Activated T-cell treated with anti-CD3 and anti-CD28 coated beads, Interleukin-2, amount 50 U/mL, for 4 hours (primary cell): ENCODE data around the gene H2BK1. TPM values are rescaled to one million over a fixed set of nuclear protein-coding genes. Genes with fewer than 3 reads are reported as not detected.
A peak's percentile ranks its signal among the peaks of the same experiment; 100 is the strongest.

Experiments
- ATAC-seq, 2 donors: fragments of 200-7000 bp; cut with Tn5 transposase; one replicate each; pipeline ENCODE4 v1.10.0; 2021
- DNase-seq: peaks from one replicate; pipeline ENCODE4 v3.0.0-alpha.2; 2020
- H3K27me3 Mint-ChIP-seq: one replicate; pipeline ENCODE4 v1.8.0; 2021; ENCODE audit warnings: low read depth, mixed read lengths
- H3K36me3 Mint-ChIP-seq: one replicate; pipeline ENCODE4 v1.8.0; 2022; ENCODE audit warnings: mixed read lengths; ENCODE audit not compliant: insufficient read depth
- H3K4me1 Mint-ChIP-seq: one replicate; pipeline ENCODE4 v1.8.0; 2021; ENCODE audit warnings: low read depth, mixed read lengths
- H3K4me3 Mint-ChIP-seq: one replicate; pipeline ENCODE4 v1.8.0; 2021; ENCODE audit warnings: mild to moderate bottlenecking, moderate library complexity, mixed read lengths
- H3K9me3 Mint-ChIP-seq: one replicate; pipeline ENCODE4 v1.8.0; 2021; ENCODE audit warnings: mixed read lengths
- total RNA-seq, 3 donors: library from RNA; stranded (reverse); gene quantifications; one replicate each; pipeline ENCODE4 v1.2.1, GENCODE V29; 2021

The H2BK1 gene
- total RNA-seq, 3 donors from 2014 or later, result not detected

GRCh38 chr7:151208253-151208862 is 1.9 kb downstream of the H2BK1 start:
- no peak overlapping the region for H3K4me3 Mint-ChIP-seq

GRCh38 chr7:151207804-151208203 is 2.5 kb downstream of the H2BK1 start:
- Mint-ChIP-seq H3K36me3 (peaks cover 3% of the 10 kb centered on the region), H3K9me3 (no peaks in the 10 kb centered on the region), H3K27me3 (peaks cover 10% of the 10 kb centered on the region), H3K4me1 (peaks cover 30% of the 10 kb centered on the region), H3K4me3 (no peak overlapping the region)
- no peak for DNase-seq
- no peak for ATAC-seq

More at GRCh38 chr7:151208253-151208862, 1.9 kb downstream of the H2BK1 start:
- ATAC-seq (no peak), DNase-seq (no peak)
- Mint-ChIP-seq H3K9me3 (no peaks in the 10 kb centered on the region), H3K36me3 (peaks cover 8% of the 10 kb centered on the region), H3K27me3 (peaks cover 10% of the 10 kb centered on the region), H3K4me1 (peaks cover 30% of the 10 kb centered on the region)

GRCh38 chr7:151207315-151207714 is 3.0 kb downstream of the H2BK1 start:
- Mint-ChIP-seq H3K4me1 (peaks cover 30% of the 10 kb centered on the region), H3K27me3 (peaks cover 10% of the 10 kb centered on the region), H3K36me3 (peaks cover 3% of the 10 kb centered on the region), H3K4me3 (peak overlapping the region; percentile 9), H3K9me3 (no peaks in the 10 kb centered on the region)
- ATAC-seq (peak; percentile 17 to 25), DNase-seq (no peak)

GRCh38 chr7:151206914-151207313 is 3.4 kb downstream of the H2BK1 start:
- Mint-ChIP-seq H3K27me3 (peaks cover 12% of the 10 kb centered on the region), H3K9me3 (no peaks in the 10 kb centered on the region), H3K4me1 (peaks cover 30% of the 10 kb centered on the region), H3K36me3 (peaks cover 1% of the 10 kb centered on the region), H3K4me3 (peak overlapping the region; percentile 9)
- ATAC-seq, result peak; percentile 35 to 47
- DNase-seq, result no peak

GRCh38 chr7:151205730-151206129 is 4.6 kb downstream of the H2BK1 start:
- ATAC-seq, result no peak
- no peak for DNase-seq
- H3K4me3 Mint-ChIP-seq, result no peak overlapping the region
- peaks cover 30% of the 10 kb centered on the region for H3K4me1 Mint-ChIP-seq
- H3K9me3 Mint-ChIP-seq, result no peaks in the 10 kb centered on the region
- no peaks in the 10 kb centered on the region for H3K36me3 Mint-ChIP-seq
- peaks cover 12% of the 10 kb centered on the region for H3K27me3 Mint-ChIP-seq

GRCh38 chr7:151204383-151205032 is 5.8 kb downstream of the H2BK1 start:
- no peak overlapping the region for H3K4me3 Mint-ChIP-seq
- H3K27me3 Mint-ChIP-seq, result peaks cover 12% of the 10 kb centered on the region
- ATAC-seq (no peak), DNase-seq (no peak)
- H3K36me3 Mint-ChIP-seq, result no peaks in the 10 kb centered on the region
- no peaks in the 10 kb centered on the region for H3K9me3 Mint-ChIP-seq
- peaks cover 27% of the 10 kb centered on the region for H3K4me1 Mint-ChIP-seq

GRCh38 chr7:151202836-151203235 is 7.5 kb downstream of the H2BK1 start:
- Mint-ChIP-seq H3K36me3 (no peaks in the 10 kb centered on the region), H3K4me3 (no peak overlapping the region), H3K9me3 (no peaks in the 10 kb centered on the region), H3K4me1 (peaks cover 19% of the 10 kb centered on the region), H3K27me3 (peaks cover 12% of the 10 kb centered on the region)
- DNase-seq (no peak), ATAC-seq (no peak)

- DNase-seq, result no peak
- Mint-ChIP-seq H3K27me3 (peaks cover 12% of the 10 kb centered on the region), H3K9me3 (no peaks in the 10 kb centered on the region), H3K36me3 (no peaks in the 10 kb centered on the region), H3K4me1 (peaks cover 8% of the 10 kb centered on the region), H3K4me3 (no peak overlapping the region)
- ATAC-seq, result no peak
Measured at GRCh38 chr7:151201751-151202150, 8.5 kb downstream of the H2BK1 start.

GRCh38 chr7:151201344-151201743 is 8.9 kb downstream of the H2BK1 start:
- Mint-ChIP-seq H3K36me3 (no peaks in the 10 kb centered on the region), H3K9me3 (no peaks in the 10 kb centered on the region), H3K27me3 (peaks cover 12% of the 10 kb centered on the region), H3K4me1 (peaks cover 5% of the 10 kb centered on the region), H3K4me3 (no peak overlapping the region)
- ATAC-seq (no peak), DNase-seq (no peak)

GRCh38 chr7:151198945-151199848 is 11.1 kb downstream of the H2BK1 start:
- Mint-ChIP-seq H3K4me1 (peaks cover under 1% of the 10 kb centered on the region), H3K27me3 (peaks cover 2% of the 10 kb centered on the region), H3K36me3 (no peaks in the 10 kb centered on the region), H3K9me3 (no peaks in the 10 kb centered on the region), H3K4me3 (no peak overlapping the region)
- ATAC-seq, result no peak
- DNase-seq, result no peak

- ATAC-seq (no peak), DNase-seq (no peak)
- no peak overlapping the region for H3K4me3 Mint-ChIP-seq
- peaks cover 2% of the 10 kb centered on the region for H3K4me1 Mint-ChIP-seq
- no peaks in the 10 kb centered on the region for H3K36me3 Mint-ChIP-seq
- no peaks in the 10 kb centered on the region for H3K9me3 Mint-ChIP-seq
- peaks cover 2% of the 10 kb centered on the region for H3K27me3 Mint-ChIP-seq
Measured at GRCh38 chr7:151197932-151198331, 12.4 kb downstream of the H2BK1 start.

- DNase-seq (no peak), ATAC-seq (no peak)
- H3K36me3 Mint-ChIP-seq, result no peaks in the 10 kb centered on the region
- H3K4me1 Mint-ChIP-seq, result peaks cover 2% of the 10 kb centered on the region
- H3K27me3 Mint-ChIP-seq, result peaks cover under 1% of the 10 kb centered on the region
- H3K4me3 Mint-ChIP-seq, result no peak overlapping the region
- H3K9me3 Mint-ChIP-seq, result no peaks in the 10 kb centered on the region
Measured at GRCh38 chr7:151195616-151196450, 14.5 kb downstream of the H2BK1 start.

GRCh38 chr7:151194188-151194587 is 16.1 kb downstream of the H2BK1 start:
- no peaks in the 10 kb centered on the region for H3K36me3 Mint-ChIP-seq
- H3K4me3 Mint-ChIP-seq, result no peak overlapping the region
- no peaks in the 10 kb centered on the region for H3K9me3 Mint-ChIP-seq
- ATAC-seq (no peak), DNase-seq (no peak)
- peaks cover 2% of the 10 kb centered on the region for H3K4me1 Mint-ChIP-seq
- peaks cover 1% of the 10 kb centered on the region for H3K27me3 Mint-ChIP-seq
